Measurements from ENCODE around the gene SHANK2.

The SHANK2 gene

GRCh38 chr11:71218789-71219499, 33.4 kb downstream of the SHANK2 start:
- no peak for DNase-seq

- DNase-seq: no peak
Observed at GRCh38 chr11:71215425-71215965, 36.9 kb downstream of the SHANK2 start.

- DNase-seq: no peak
Observed at GRCh38 chr11:71214553-71215424, 37.6 kb downstream of the SHANK2 start.

GRCh38 chr11:71213696-71214552, 38.5 kb downstream of the SHANK2 start:
- DNase-seq: no peak

- no peak for DNase-seq
Observed at GRCh38 chr11:71212871-71213559, 39.4 kb downstream of the SHANK2 start.

- DNase-seq: no peak
Observed at GRCh38 chr11:71211631-71212030, 40.7 kb downstream of the SHANK2 start.

- no peak for DNase-seq
Observed at GRCh38 chr11:71210861-71211260, 41.5 kb downstream of the SHANK2 start.

GRCh38 chr11:71209656-71210055, 42.7 kb downstream of the SHANK2 start:
- no peak for DNase-seq

GRCh38 chr11:71209181-71209580, 43.2 kb downstream of the SHANK2 start:
- DNase-seq: no peak

GRCh38 chr11:71208011-71208774, 44.2 kb downstream of the SHANK2 start:
- no peak for DNase-seq

- DNase-seq: no peak
Observed at GRCh38 chr11:71207563-71207962, 44.8 kb downstream of the SHANK2 start.

GRCh38 chr11:71206186-71206585, 46.2 kb downstream of the SHANK2 start:
- DNase-seq: no peak

GRCh38 chr11:71204748-71205664, 47.4 kb downstream of the SHANK2 start:
- no peak for DNase-seq

- DNase-seq: no peak
Observed at GRCh38 chr11:71204294-71204693, 48.1 kb downstream of the SHANK2 start.

- no peak for DNase-seq
Observed at GRCh38 chr11:71203681-71204080, 48.7 kb downstream of the SHANK2 start.

- no peak for DNase-seq
Observed at GRCh38 chr11:71202966-71203365, 49.4 kb downstream of the SHANK2 start.

- DNase-seq: no peak
Observed at GRCh38 chr11:71202598-71202944, 49.8 kb downstream of the SHANK2 start.
